ENCODE data around the gene LFNG.

The LFNG gene

GRCh38 chr7:2503056-2503941 lies 16.3 kb upstream of the LFNG start:
- DNase-seq (ENCODE audit: low read depth): no peak
- TF ChIP-seq CTCF (conservative IDR thresholded peaks at IDR 0.05; ENCODE audit: low read length): no peak
- no peak overlapping the region for H3K4me3 ChIP-seq (ENCODE audit: low read length)

GRCh38 chr7:2504128-2504888 lies 15.3 kb upstream of the LFNG start:
- no peak overlapping the region for H3K4me3 ChIP-seq (ENCODE audit: low read length)
- TF ChIP-seq CTCF (conservative IDR thresholded peaks at IDR 0.05; ENCODE audit: low read length): no peak
- no peak for DNase-seq (ENCODE audit: low read depth)

- TF ChIP-seq CTCF (conservative IDR thresholded peaks at IDR 0.05; ENCODE audit: low read length): no peak
- no peak for DNase-seq (ENCODE audit: low read depth)
- no peak overlapping the region for H3K4me3 ChIP-seq (ENCODE audit: low read length)
Observed at GRCh38 chr7:2504889-2505375, 14.6 kb upstream of the LFNG start.

- no peak for DNase-seq (ENCODE audit: low read depth)
- TF ChIP-seq CTCF (conservative IDR thresholded peaks at IDR 0.05; ENCODE audit: low read length): no peak
- no peak overlapping the region for H3K4me3 ChIP-seq (ENCODE audit: low read length)
Observed at GRCh38 chr7:2505401-2505800, 14.2 kb upstream of the LFNG start.

- TF ChIP-seq CTCF (conservative IDR thresholded peaks at IDR 0.05; ENCODE audit: low read length): no peak
- H3K4me3 ChIP-seq (ENCODE audit: low read length): no peak overlapping the region
- no peak for DNase-seq (ENCODE audit: low read depth)
Observed at GRCh38 chr7:2507208-2507916, 12.2 kb upstream of the LFNG start.

- DNase-seq (ENCODE audit: low read depth): no peak
- no peak overlapping the region for H3K4me3 ChIP-seq (ENCODE audit: low read length)
- TF ChIP-seq CTCF (conservative IDR thresholded peaks at IDR 0.05; ENCODE audit: low read length): no peak
Observed at GRCh38 chr7:2507917-2508306, 11.7 kb upstream of the LFNG start.

Measured in AG10803 (cell line).